ENCODE data around the gene TTI1. TPM values are rescaled to one million over a fixed set of nuclear protein-coding genes. Genes with fewer than 3 reads are reported as not detected.

Gene TTI1
- polyA plus RNA-seq, 3 donors, result 6.4 to 9.1 (median 8.8) TPM

DNA sequence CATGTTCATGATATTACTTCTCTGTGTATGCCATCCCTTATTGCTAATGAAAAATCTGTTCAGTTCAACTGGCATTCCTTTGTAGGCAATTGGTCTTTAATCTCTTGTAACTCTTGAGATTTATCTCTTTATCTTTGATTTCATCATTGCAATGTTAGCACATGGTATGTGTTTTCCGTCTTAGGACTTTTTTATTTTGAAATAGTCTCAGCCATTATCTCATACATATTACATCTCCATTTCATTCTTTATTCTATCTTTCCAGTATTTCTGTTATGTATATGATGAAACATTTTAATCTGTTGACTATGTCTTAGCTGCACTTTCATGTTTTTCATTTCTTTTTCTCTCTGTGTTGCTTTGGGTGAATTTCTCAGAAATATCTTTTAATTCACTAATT is 72.2 kb downstream of the TTI1 start:
- H3K36me3 Mint-ChIP-seq, result no peaks in the 10 kb centered on the region
- no peaks in the 10 kb centered on the region for H3K9me3 ChIP-seq (replicated peaks in 1 of 2; ENCODE audit: control insufficient read depth in 1 of 2, insufficient read depth in 1 of 2, low read length in 2 of 2)
- H3K27ac ChIP-seq (ENCODE audit: low read depth in 1 of 2, low read length in 2 of 2), result no peak overlapping the region
- no peak overlapping the region for H3K27ac Mint-ChIP-seq
- H3K36me3 ChIP-seq (replicated peaks in 1 of 2; ENCODE audit: control insufficient read depth in 1 of 2, insufficient read depth in 2 of 2, low read length in 2 of 2), result no peaks in the 10 kb centered on the region
- no peak overlapping the region for H3K9ac ChIP-seq (ENCODE audit: insufficient read depth, low read length, poor library complexity, severe bottlenecking)
- H3K4me3 ChIP-seq (replicated peaks in 1 of 3; ENCODE audit: low read depth in 2 of 3, low read length in 3 of 3), result no peak overlapping the region
- H3K27me3 Mint-ChIP-seq (ENCODE audit: low read depth in 3 of 3), result peaks cover 12 to 22% (median 14%) of the 10 kb centered on the region in 3 donors
- H3K9me3 Mint-ChIP-seq, result peaks cover 0 to 9% (median 3%) of the 10 kb centered on the region in 7 donors
- no CpG with 5 or more reads among the region's 1 CpG for WGBS (ENCODE audit: insufficient coverage)
- H3K79me2 ChIP-seq (ENCODE audit: insufficient read depth, low read length), result no peaks in the 10 kb centered on the region
- H3K4me1 Mint-ChIP-seq, result no peaks in the 10 kb centered on the region
- no peak overlapping the region for H3K4me2 ChIP-seq (replicated peaks; ENCODE audit: extremely low read depth, low read length, poor library complexity, severe bottlenecking)
- no peaks in the 10 kb centered on the region for H3K4me1 ChIP-seq (ENCODE audit: control insufficient read depth in 1 of 2, insufficient read depth in 2 of 2, low read length in 2 of 2)
- TF ChIP-seq, protein P1, sequence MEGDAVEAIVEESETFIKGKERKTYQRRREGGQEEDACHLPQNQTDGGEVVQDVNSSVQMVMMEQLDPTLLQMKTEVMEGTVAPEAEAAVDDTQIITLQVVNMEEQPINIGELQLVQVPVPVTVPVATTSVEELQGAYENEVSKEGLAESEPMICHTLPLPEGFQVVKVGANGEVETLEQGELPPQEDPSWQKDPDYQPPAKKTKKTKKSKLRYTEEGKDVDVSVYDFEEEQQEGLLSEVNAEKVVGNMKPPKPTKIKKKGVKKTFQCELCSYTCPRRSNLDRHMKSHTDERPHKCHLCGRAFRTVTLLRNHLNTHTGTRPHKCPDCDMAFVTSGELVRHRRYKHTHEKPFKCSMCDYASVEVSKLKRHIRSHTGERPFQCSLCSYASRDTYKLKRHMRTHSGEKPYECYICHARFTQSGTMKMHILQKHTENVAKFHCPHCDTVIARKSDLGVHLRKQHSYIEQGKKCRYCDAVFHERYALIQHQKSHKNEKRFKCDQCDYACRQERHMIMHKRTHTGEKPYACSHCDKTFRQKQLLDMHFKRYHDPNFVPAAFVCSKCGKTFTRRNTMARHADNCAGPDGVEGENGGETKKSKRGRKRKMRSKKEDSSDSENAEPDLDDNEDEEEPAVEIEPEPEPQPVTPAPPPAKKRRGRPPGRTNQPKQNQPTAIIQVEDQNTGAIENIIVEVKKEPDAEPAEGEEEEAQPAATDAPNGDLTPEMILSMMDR (IDR thresholded peaks at IDR 0.05), result no peak
- intact Hi-C loops (cut with micrococcal nuclease), result no loop called here
- no peak for DNase-seq
- H3K27me3 ChIP-seq (ENCODE audit: control insufficient read depth in 2 of 2, insufficient read depth in 2 of 2, low read length in 2 of 2), result peaks cover 4 to 18% of the 10 kb centered on the region in 2 donors
- H2AFZ ChIP-seq (ENCODE audit: insufficient read depth, low read depth, low read length, poor library complexity, severe bottlenecking), result no peak overlapping the region
- H4K20me1 ChIP-seq (ENCODE audit: insufficient read depth, low read length), result no peaks in the 10 kb centered on the region
- H3K4me3 Mint-ChIP-seq, result no peak overlapping the region

DNA sequence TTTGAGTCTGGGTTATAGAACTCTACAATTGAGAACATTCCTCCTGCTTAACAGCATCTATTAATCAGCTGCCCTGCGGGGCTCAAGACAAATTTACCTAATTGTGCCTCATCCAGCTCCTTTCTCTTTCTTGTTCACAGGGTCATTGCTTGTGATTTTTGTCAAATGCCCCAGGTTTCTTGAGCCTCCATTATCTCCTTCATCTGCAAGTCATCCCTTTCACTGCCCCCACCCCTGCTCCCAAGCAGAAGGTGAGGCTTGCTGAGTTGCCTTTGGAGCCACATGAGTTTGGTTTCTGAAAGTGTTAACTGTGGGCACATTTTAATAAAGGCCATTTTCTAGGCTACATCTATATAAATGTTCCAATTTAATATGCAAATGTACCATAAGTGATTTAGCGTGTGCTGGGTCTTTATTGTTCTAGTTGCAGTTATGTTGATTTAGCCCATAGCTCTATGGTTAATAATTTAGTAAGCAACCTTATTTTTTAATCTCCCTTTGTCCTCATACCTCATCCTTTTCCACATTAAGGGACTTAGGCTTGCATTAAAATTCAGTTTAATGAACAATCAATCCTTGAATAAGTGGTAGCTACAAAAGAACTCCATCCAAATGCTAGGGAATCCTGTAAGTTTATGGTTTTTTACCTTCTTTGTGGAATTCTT is 74.3 kb downstream of the TTI1 start:
- H3K4me1 ChIP-seq (ENCODE audit: control insufficient read depth in 1 of 2, insufficient read depth in 2 of 2, low read length in 2 of 2), result no peaks in the 10 kb centered on the region
- WGBS (ENCODE audit: insufficient coverage), result 90% methylated on average over 1 of the region's 2 CpGs
- H3K36me3 Mint-ChIP-seq, result no peaks in the 10 kb centered on the region

More for the DNA sequence above, 74.3 kb downstream of the TTI1 start:
- Mint-ChIP-seq H3K27ac (no peak overlapping the region), H3K27me3 (ENCODE audit: low read depth in 3 of 3) (peaks cover 12 to 26% (median 15%) of the 10 kb centered on the region in 3 donors), H3K4me3 (peak overlapping the region in 1 of 2 donors; percentile 22), H3K4me1 (no peaks in the 10 kb centered on the region), H3K9me3 (peaks cover 0 to 7% (median 0%) of the 10 kb centered on the region in 7 donors)
- Histone ChIP-seq H3K79me2 (ENCODE audit: insufficient read depth, low read length) (no peaks in the 10 kb centered on the region), H3K27me3 (ENCODE audit: control insufficient read depth in 2 of 2, insufficient read depth in 2 of 2, low read length in 2 of 2) (peaks cover 4 to 18% of the 10 kb centered on the region in 2 donors), H3K36me3 (replicated peaks in 1 of 2; ENCODE audit: control insufficient read depth in 1 of 2, insufficient read depth in 2 of 2, low read length in 2 of 2) (no peaks in the 10 kb centered on the region), H3K4me2 (replicated peaks; ENCODE audit: extremely low read depth, low read length, poor library complexity, severe bottlenecking) (no peak overlapping the region), H2AFZ (ENCODE audit: insufficient read depth, low read depth, low read length, poor library complexity, severe bottlenecking) (no peak overlapping the region), H4K20me1 (ENCODE audit: insufficient read depth, low read length) (no peaks in the 10 kb centered on the region), H3K27ac (ENCODE audit: low read depth in 1 of 2, low read length in 2 of 2) (no peak overlapping the region), H3K9me3 (replicated peaks in 1 of 2; ENCODE audit: control insufficient read depth in 1 of 2, insufficient read depth in 1 of 2, low read length in 2 of 2) (no peaks in the 10 kb centered on the region), H3K4me3 (replicated peaks in 1 of 3; ENCODE audit: low read depth in 2 of 3, low read length in 3 of 3) (no peak overlapping the region), H3K9ac (ENCODE audit: insufficient read depth, low read length, poor library complexity, severe bottlenecking) (no peak overlapping the region)
- TF ChIP-seq, protein P1 (IDR thresholded peaks at IDR 0.05), result no peak
- intact Hi-C loops (cut with micrococcal nuclease), result no loop called here
- DNase-seq, result no peak
